Hypothalamus (tissue), 51 donors: ENCODE measurements around the gene ZNF324.
"Not testable (repeated sequence)": the region's sequence is repeated elsewhere in the genome, so short reads cannot be mapped to it uniquely, and the experiment has no call there.

ENCODE experiments used
- DNase-seq, 51 donors: peaks; one replicate each; lab custom pipeline; 2025; lab: John Stamatoyannopoulos, UW

Gene ZNF324

GRCh38 chr19:58498316-58499020 is 31.6 kb downstream of the ZNF324 start:
- peak in 4 of 51 donors; percentile 33 to 59 (median 39) for DNase-seq

- peak; percentile 65 to 100 (median 98) for DNase-seq
Observed at GRCh38 chr19:58499021-58499927, 32.4 kb downstream of the ZNF324 start.

DNA sequence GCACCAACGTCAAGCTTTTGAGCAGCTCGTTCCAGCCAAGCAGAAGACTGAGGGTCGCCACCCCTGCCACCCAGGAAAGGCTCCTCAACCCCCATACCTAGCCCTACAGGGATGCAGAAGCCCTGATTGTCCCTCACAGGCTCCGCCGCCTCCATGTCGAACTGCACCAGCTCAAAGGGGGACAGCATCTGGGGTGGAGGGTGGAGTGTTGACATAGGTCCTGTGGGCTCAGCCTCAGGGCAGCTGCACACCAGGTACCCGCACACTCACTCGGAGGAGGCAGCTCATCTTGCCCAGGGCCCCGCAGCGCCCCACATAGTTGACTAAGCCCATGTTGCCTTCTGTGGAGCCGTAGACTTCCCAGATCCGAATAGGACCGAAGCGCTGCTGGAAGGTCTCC is 33.4 kb downstream of the ZNF324 start:
- no peak for DNase-seq

DNA sequence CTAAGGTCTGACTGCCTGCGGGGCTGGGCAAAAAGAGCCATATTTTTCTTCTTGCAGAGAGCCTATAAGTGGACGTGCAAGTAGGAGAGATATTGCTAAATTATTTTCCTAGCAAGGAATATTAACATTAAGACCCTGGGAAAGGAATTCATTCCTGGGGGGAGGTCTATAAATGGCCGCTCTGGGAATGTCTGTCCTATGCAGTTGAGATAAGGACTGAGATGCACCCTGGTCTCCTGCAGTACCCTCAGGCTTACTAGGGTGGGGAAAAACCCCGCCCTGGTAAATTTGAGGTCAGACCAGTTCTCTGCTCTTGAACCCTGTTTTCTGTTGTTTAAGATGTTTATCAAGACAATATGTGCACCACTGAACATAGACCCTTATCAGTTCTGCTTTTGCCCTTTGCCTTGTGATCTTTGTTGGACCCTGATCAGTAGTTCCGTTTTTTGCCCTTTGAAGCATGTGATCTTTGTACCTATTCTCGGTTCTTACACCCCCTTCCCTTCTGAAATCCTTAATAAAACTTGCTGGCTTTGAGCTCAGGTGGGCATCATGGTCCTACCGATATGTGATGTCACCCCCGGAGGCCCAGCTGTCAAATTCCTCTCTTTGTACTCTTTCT is 40.8 kb downstream of the ZNF324 start:
- DNase-seq, result not testable (repeated sequence)

- DNase-seq, result no peak
Observed at GRCh38 chr19:58509731-58510083, 42.8 kb downstream of the ZNF324 start.

DNA sequence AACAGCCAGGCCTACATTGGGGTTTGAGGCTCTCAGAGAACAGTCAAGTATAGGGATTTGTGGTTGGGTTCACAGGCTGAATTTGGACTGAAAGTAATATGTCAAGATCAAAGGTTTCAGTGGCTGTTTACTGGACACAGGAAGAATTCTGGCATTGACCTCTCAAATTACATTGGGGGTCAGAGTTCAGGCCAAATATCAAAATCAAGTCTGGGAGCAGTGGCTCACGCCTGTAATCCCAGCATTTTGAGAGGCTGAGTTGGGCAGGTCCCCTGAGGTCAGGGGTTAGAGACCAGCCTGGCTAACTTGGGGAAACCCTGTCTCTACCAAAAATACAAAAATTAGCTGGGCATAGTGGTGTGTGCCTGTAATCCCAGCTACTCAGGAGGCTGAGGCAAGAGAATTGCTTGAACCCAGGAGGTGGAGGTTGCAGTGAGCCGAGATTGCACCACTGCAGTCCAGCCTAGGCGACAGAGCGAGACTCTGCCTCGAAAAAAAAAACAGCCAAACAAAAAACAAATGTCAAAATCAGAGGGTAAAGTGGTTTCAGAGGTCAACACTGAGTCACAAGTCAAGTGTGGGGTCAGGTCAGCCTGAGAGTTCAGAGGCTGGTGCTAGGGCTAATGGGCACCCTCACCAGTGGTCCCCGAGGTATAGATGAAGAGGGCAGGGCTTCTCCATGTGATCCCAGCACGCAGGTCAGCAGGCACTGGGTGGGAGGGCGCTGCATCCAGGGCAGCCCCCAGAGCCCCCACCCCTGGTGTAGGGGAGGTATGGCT is 43.4 kb downstream of the ZNF324 start:
- no peak for DNase-seq

GRCh38 chr19:58511353-58512208 is 44.7 kb downstream of the ZNF324 start, which contains the start of gene SLC27A5:
TSS of gene SLC27A5 (minus strand) at chr19:58511992. CDS start at chr19:58511955, 37 bp downstream.
- DNase-seq, result no peak

GRCh38 chr19:58513213-58513693 is 46.4 kb downstream of the ZNF324 start:
- no peak for DNase-seq

DNA sequence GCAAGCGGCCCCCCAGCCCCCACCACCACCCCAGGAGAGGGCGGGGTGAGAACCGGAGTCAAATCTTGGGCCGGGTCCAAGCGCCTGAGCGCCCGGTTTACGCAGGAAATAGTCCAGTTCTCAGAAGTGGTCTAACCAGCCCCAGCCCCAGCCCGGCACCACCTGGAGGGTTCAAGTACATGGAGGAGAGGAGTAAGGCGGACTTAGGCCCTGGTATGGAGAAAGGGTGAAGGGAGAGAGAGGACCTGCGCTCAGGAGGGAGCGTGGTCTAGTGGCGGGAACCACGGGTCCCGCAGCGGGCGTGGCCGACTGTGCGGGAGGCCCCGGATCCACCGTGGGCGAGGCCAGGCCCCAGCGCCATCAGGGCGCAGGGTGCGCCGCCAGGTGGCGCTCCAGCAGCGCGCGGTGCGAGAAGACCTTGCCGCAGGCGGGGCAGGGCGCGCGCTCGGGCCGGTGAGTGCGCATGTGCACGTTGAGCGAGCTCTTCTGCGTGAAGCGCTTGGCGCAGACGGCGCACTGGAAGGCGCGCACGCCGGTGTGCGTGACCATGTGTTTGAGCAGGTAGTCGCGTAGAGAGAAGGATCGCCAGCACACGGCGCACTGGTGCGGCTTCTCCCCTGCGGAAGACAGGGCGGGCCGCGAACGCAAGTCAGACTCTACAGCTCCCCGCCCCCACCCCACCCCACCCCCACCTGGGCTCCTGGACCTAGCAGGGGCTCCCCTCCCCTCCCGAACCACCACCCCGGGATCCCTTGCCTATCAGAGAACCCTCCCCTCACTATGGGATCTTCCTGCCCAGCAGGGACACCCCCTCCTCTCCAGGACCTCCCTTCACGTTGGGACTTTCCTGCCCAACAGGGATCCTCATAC is 47.0 kb downstream of the ZNF324 start:
- DNase-seq, result peak in 49 of 51 donors; percentile 12 to 89 (median 67)

GRCh38 chr19:58514564-58515022 is 47.7 kb downstream of the ZNF324 start:
- no peak for DNase-seq

- DNase-seq, result no peak
Observed at GRCh38 chr19:58515259-58515658, 48.4 kb downstream of the ZNF324 start.

- no peak for DNase-seq
Observed at GRCh38 chr19:58516246-58516836, 49.5 kb downstream of the ZNF324 start.

GRCh38 chr19:58516964-58517833 is 50.3 kb downstream of the ZNF324 start:
- no peak for DNase-seq

- DNase-seq, result no peak
Observed at GRCh38 chr19:58518256-58519086, 51.6 kb downstream of the ZNF324 start.

DNA sequence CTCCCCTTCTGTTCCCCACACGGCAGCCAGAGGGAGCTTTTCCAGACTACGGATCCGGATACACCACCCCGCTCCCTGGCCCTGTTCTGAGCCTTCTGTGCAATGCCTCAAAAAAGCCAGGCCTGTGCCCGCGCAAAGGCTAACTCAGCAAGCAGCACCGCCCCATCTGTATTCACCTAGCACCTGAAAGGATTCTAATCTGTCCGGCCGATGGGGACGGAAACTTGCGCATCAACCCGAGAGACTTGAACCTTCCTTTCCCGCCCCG is 52.1 kb downstream of the ZNF324 start:
- DNase-seq, result peak in 36 of 51 donors; percentile 9 to 68 (median 48)
